Loucy (cell line): ENCODE results near the gene DNAH1.
"Not testable (repeated sequence)": the region's sequence is repeated elsewhere in the genome, so short reads cannot be mapped to it uniquely, and the experiment has no call there.

Source experiments
- H2AFZ ChIP-seq: fragments of 200-600 bp; sonication (generic); 2 replicates; pipeline ENCODE4 v1.6.0; 2016; ENCODE audit warnings: antibody characterized with exemption, mild to moderate bottlenecking, low read length, moderate library complexity
- H3F3A ChIP-seq: fragments of 200-600 bp; 2 replicates; pipeline ENCODE4 v1.6.0; 2016; ENCODE audit warnings: antibody characterized with exemption, low read depth, mild to moderate bottlenecking
- H3K27me3 ChIP-seq: fragments of 200-600 bp; sonication (generic); 2 replicates; pipeline ENCODE4 v1.6.1; 2014; ENCODE audit warnings: low read length, mild to moderate bottlenecking; ENCODE audit not compliant: insufficient read depth, poor library complexity, severe bottlenecking
- H3K36me3 ChIP-seq: fragments of 200-600 bp; sonication (generic); 2 replicates; pipeline ENCODE4 v1.6.1; 2016; ENCODE audit warnings: low read length; ENCODE audit not compliant: insufficient read depth
- H3K4me1 ChIP-seq: fragments of 200-600 bp; sonication (generic); 2 replicates; pipeline ENCODE4 v1.5.1; 2014; ENCODE audit warnings: low read length, mild to moderate bottlenecking; ENCODE audit not compliant: insufficient read depth, poor library complexity, severe bottlenecking
- H3K4me2 ChIP-seq: fragments of 200-600 bp; sonication (generic); 2 replicates; pipeline ENCODE4 v1.6.0; 2014; ENCODE audit warnings: antibody characterized with exemption, low read length, low read depth, mild to moderate bottlenecking; ENCODE audit not compliant: poor library complexity, severe bottlenecking
- H3K4me3 ChIP-seq: fragments of 200-600 bp; sonication (generic); 2 replicates; pipeline ENCODE4 v1.5.1; 2014; ENCODE audit warnings: low read length, mild to moderate bottlenecking, mixed read lengths; ENCODE audit not compliant: poor library complexity, severe bottlenecking
- H3K79me2 ChIP-seq: fragments of 200-600 bp; sonication (generic); 2 replicates; pipeline ENCODE4 v1.6.1; 2014; ENCODE audit warnings: low read length; ENCODE audit not compliant: insufficient read depth
- H3K9ac ChIP-seq: fragments of 200-600 bp; sonication (generic); 2 replicates; pipeline ENCODE4 v1.6.0; 2014; ENCODE audit warnings: mild to moderate bottlenecking, low read depth, low read length, moderate library complexity; ENCODE audit not compliant: poor library complexity, severe bottlenecking
- H3K9me2 ChIP-seq: fragments of 200-600 bp; sonication (generic); replicated peaks from 2 replicates; pipeline ENCODE4 v1.6.1; 2016; ENCODE audit warnings: low read depth, low read length, mixed read lengths
- H3K9me3 ChIP-seq: fragments of 200-600 bp; sonication (generic); 2 replicates; pipeline ENCODE4 v1.6.1; 2014; ENCODE audit warnings: mild to moderate bottlenecking, antibody characterized with exemption, low read length, low read depth; ENCODE audit not compliant: insufficient read depth
- H4K20me1 ChIP-seq: fragments of 200-600 bp; sonication (generic); 2 replicates; pipeline ENCODE4 v1.6.0; 2014; ENCODE audit warnings: antibody characterized with exemption, low read length, mild to moderate bottlenecking; ENCODE audit not compliant: insufficient read depth, poor library complexity, severe bottlenecking
- EZH2phosphoT487 ChIP-seq: fragments of 200-600 bp; IDR thresholded peaks from 2 replicates; pipeline ENCODE4 v1.6.1; 2018; ENCODE audit warnings: antibody characterized with exemption, mild to moderate bottlenecking, moderate library complexity, borderline replicate concordance
- TF ChIP-seq, protein P1 (sequence below): fragments of 200-600 bp; sonication (generic); conservative IDR thresholded peaks from 2 replicates; pipeline ENCODE4 v1.5.1; 2014; ENCODE audit warnings: mild to moderate bottlenecking, antibody characterized with exemption, low read length

DNAH1 gene

GRCh38 chr3:52331906-52332305 lies 15.8 kb downstream of the DNAH1 start:
- Histone ChIP-seq H3K4me3 (no peak overlapping the region), H3K4me2 (no peak overlapping the region), H3K9me3 (no peaks in the 10 kb centered on the region), H3K9me2 (no peaks in the 10 kb centered on the region), H3K36me3 (no peaks in the 10 kb centered on the region), H3K9ac (no peak overlapping the region), H3F3A (no peaks in the 10 kb centered on the region), H4K20me1 (no peaks in the 10 kb centered on the region), H3K79me2 (no peaks in the 10 kb centered on the region), H3K27me3 (no peaks in the 10 kb centered on the region), H2AFZ (no peak overlapping the region), H3K4me1 (no peaks in the 10 kb centered on the region)
- TF ChIP-seq, protein P1, sequence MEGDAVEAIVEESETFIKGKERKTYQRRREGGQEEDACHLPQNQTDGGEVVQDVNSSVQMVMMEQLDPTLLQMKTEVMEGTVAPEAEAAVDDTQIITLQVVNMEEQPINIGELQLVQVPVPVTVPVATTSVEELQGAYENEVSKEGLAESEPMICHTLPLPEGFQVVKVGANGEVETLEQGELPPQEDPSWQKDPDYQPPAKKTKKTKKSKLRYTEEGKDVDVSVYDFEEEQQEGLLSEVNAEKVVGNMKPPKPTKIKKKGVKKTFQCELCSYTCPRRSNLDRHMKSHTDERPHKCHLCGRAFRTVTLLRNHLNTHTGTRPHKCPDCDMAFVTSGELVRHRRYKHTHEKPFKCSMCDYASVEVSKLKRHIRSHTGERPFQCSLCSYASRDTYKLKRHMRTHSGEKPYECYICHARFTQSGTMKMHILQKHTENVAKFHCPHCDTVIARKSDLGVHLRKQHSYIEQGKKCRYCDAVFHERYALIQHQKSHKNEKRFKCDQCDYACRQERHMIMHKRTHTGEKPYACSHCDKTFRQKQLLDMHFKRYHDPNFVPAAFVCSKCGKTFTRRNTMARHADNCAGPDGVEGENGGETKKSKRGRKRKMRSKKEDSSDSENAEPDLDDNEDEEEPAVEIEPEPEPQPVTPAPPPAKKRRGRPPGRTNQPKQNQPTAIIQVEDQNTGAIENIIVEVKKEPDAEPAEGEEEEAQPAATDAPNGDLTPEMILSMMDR, result no peak
- TF ChIP-seq EZH2phosphoT487, result no peak

- H3K9me3 ChIP-seq, result no peaks in the 10 kb centered on the region
- H2AFZ ChIP-seq, result no peak overlapping the region
- H3K27me3 ChIP-seq, result no peaks in the 10 kb centered on the region
- H3K9me2 ChIP-seq, result no peaks in the 10 kb centered on the region
- no peaks in the 10 kb centered on the region for H3K36me3 ChIP-seq
- no peak overlapping the region for H3K4me3 ChIP-seq
- TF ChIP-seq, protein P1, result no peak
- no peak for TF ChIP-seq EZH2phosphoT487
- H3K4me1 ChIP-seq, result no peaks in the 10 kb centered on the region
- H4K20me1 ChIP-seq, result no peaks in the 10 kb centered on the region
- H3K4me2 ChIP-seq, result no peak overlapping the region
- H3F3A ChIP-seq, result no peaks in the 10 kb centered on the region
- no peaks in the 10 kb centered on the region for H3K79me2 ChIP-seq
- H3K9ac ChIP-seq, result no peak overlapping the region
These were observed 17.9 kb downstream of the DNAH1 start for GRCh38 chr3:52333869-52334557.

DNA sequence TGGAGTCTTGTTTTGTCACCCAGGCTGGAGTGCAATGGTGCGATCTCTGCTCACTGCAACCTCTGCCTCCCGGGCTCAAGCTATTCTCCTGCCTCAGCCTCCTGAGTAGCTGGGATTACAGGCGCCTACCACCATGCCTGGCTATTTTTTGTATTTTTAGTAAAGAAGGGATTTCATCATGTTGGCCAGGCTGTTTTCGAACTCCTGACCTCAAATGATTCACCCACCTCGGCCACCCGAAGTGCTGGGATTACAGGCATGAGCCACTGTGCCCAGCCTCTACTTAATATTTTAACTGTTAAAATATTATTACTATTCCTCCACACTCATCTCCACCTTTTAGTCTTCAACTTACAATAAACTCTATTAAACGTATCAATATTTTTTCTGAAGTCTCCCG lies 22.0 kb downstream of the DNAH1 start:
- H3F3A ChIP-seq, H2AFZ ChIP-seq, H3K4me3 ChIP-seq, H3K79me2 ChIP-seq, H3K9me3 ChIP-seq, H3K4me2 ChIP-seq, H4K20me1 ChIP-seq, H3K9me2 ChIP-seq, H3K27me3 ChIP-seq, H3K36me3 ChIP-seq, H3K9ac ChIP-seq, H3K4me1 ChIP-seq: not testable (repeated sequence)

DNA sequence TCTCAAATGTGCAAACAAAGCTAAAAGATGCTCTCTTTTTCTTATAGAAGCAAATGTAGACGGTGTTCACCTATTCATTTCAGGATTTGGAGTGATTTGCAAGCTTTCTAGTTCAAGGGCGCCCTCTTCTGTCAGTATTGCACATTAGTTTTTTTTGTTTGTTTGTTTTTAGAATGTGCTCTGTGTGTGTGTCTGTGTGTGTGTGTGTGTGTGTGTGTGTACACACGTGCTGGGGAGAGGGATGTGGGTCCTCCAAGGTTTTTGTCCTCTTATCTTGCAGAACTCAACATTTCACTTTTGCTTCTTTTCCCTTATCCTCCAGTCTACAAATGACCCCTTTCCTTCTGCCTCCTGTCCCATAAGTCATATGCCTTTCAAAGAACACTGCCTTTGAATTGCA lies 23.5 kb downstream of the DNAH1 start:
- TF ChIP-seq EZH2phosphoT487, result no peak
- TF ChIP-seq, protein P1, result peak; percentile 78
- Histone ChIP-seq H3K4me2 (no peak overlapping the region), H3K9me2 (no peaks in the 10 kb centered on the region), H3K27me3 (no peaks in the 10 kb centered on the region), H3K4me1 (no peaks in the 10 kb centered on the region), H2AFZ (no peak overlapping the region), H3K36me3 (no peaks in the 10 kb centered on the region), H3K79me2 (no peaks in the 10 kb centered on the region), H3F3A (no peaks in the 10 kb centered on the region), H4K20me1 (no peaks in the 10 kb centered on the region), H3K4me3 (no peak overlapping the region), H3K9me3 (no peaks in the 10 kb centered on the region), H3K9ac (no peak overlapping the region)
